HG03457 (cell line): ENCODE measurements around the gene SRGAP2C.
"Not testable (repeated sequence)": the region's sequence is repeated elsewhere in the genome, so short reads cannot be mapped to it uniquely, and the experiment has no call there.

ENCODE experiments used
- ATAC-seq: cut with Tn5 transposase; IDR thresholded peaks from one replicate; pipeline ENCODE4 v1.9.1; 2021; ENCODE audit warnings: moderate number of reproducible peaks; ENCODE audit not compliant: unreplicated experiment

SRGAP2C gene

DNA sequence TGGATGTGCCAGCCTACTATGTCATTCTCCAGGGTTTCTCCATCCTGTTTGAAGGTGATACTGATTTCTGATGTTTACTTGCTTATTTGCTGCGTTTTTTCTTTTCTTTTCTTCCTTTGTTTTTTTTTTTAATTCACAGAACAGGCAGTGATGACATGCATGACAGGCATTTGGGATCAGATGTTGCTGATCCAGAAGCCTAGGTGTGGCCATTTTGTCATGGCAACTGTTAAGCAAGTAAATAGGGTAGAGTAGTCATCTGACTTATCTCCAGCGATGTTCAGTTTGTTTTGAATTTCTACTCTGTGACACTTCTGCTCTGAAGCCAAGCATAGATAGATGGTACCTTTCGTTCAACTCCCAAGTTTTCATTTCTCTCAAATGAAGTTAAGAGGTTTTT, 181.4 kb downstream of the SRGAP2C start:
- not testable (repeated sequence) for ATAC-seq

DNA sequence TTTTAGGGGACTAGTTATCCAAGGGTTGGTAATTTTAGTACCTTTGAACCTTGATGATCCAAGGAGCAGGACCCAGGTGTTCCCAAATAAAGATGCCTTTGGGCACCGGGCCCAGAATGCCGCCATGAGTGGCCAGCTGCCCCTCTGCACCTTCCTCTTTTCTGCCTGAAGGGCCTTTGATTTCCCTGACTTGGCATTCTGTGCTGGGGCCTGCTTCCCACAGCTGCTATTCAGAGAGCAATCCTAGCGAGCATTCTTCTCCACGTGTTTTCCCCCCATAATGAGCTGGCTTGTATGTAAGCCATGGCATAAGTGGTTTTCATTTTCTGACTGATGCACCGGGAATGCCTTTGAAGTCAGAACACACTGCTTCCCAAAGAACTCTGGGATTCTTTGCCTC, 184.1 kb downstream of the SRGAP2C start:
- not testable (repeated sequence) for ATAC-seq

- not testable (repeated sequence) for ATAC-seq
These were observed 185.2 kb downstream of the SRGAP2C start for GRCh38 chr1:121369959-121370358.

DNA sequence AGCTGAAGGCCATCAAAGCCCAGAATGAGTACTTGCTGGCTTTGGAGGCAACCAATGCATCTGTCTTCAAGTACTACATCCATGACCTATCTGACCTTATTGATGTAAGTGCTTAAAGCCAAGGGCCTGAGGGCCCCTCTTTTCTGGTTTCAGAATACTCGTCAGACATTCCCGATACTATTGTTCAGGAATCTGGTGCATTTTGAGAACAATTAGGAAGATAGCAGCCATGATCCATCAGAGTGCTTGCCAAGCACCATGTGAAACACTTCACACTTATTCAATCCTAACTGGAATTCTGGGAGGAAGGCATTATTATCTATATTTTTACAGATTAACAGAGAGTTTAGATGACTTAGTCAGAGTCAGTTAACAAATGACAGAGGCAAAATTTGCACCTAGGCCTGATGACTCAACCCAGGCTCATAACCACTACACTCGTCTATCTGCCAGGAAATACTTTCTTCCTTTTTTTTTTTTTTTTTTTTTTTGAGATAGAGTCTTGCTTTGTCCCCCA, 190.1 kb downstream of the SRGAP2C start:
- not testable (repeated sequence) for ATAC-seq

DNA sequence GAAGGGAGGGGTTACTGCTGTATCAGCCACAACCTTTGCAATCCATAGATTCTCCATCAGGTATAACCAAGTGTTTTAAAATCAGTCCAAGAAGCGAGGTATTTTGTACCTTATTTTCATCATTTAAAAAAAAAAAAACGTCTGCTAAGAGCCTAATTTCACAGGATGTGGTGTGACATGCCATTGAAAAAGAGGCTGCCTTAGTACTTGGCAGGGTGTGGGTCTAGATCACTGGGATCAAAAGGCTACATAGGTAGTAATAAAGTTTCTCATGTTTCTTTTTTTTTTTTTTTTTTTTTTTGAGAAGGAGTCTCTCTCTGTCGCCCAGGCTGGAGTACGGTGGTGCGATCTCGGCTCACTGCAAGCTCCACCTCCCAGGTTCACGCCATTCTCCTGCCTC, 192.2 kb downstream of the SRGAP2C start:
- ATAC-seq = not testable (repeated sequence)

DNA sequence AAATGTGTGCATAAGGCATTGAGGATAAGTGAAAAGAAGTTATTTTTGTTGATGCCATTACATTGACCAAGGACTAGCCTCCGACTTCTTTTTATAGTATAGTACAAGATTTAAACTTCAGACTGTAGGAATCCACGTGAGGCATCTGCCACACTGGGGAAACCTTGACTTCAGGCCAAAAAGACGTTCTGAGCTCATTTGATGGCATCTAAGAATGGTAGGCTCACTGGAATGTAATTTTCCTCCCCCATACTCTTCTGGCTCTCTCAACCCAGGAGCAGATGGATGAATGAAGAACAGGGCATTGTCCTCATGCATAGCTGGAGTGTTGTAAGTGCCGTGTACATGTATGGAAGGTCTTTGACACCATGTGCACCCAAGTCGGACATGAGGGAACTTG, 194.0 kb downstream of the SRGAP2C start:
- not testable (repeated sequence) for ATAC-seq

GRCh38 chr1:121384754-121385153, 200.0 kb downstream of the SRGAP2C start:
- ATAC-seq = not testable (repeated sequence)

DNA sequence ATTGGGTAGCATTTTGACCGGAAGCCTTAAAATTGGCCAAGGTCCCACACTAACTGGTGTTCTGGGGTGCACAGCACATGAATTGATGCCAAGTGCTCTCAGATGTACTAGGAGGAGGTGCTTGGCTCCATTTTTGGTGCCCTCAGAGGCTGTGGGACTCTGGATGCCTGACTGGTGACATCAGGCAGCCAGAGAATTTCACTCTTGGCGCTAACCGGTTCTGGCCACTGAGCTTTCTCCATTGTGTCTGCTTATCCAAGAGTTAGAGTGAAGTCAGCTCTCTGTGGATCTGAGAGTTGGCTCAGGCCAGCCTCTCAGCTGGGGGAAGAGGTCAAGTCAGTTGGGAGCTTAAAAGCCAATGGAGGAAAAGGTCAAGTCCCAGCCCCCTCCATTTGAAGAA, 200.4 kb downstream of the SRGAP2C start:
- ATAC-seq = not testable (repeated sequence)

DNA sequence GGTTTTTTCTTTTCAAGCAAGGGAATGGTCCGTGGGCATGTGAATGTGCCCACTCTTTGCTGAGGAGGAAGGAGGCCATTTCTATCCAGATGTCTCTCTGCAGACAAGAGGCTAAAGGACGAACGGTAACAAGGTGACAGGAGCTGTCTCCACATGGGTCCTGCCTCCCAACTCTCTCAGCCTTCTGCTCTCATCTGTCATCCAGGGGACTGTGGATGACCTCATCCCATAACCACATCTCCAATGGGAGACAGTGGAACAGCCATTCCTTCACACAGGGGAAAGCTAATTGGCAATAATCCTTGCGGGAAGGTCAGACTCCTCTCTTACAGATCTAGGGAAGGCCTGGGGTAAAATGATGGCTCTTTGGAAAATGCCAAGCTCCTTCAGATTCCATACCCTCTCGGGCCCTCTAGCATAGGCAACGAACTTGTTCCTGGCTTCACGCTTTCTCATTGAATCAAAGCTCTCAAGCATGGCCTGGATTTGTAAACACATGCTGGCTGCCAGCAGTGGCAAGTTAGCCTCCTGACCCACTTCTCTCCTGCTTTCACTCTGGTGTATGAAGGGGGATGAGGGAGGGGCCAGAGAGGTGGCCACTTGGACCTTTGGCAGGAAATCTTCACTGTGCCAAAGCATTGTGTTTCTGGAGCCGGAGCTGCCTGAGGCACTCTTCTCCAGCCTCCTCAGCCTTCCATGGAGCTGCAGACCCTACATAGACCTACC, 201.0 kb downstream of the SRGAP2C start:
- not testable (repeated sequence) for ATAC-seq

- not testable (repeated sequence) for ATAC-seq
These were observed 201.7 kb downstream of the SRGAP2C start for GRCh38 chr1:121386319-121386948.

DNA sequence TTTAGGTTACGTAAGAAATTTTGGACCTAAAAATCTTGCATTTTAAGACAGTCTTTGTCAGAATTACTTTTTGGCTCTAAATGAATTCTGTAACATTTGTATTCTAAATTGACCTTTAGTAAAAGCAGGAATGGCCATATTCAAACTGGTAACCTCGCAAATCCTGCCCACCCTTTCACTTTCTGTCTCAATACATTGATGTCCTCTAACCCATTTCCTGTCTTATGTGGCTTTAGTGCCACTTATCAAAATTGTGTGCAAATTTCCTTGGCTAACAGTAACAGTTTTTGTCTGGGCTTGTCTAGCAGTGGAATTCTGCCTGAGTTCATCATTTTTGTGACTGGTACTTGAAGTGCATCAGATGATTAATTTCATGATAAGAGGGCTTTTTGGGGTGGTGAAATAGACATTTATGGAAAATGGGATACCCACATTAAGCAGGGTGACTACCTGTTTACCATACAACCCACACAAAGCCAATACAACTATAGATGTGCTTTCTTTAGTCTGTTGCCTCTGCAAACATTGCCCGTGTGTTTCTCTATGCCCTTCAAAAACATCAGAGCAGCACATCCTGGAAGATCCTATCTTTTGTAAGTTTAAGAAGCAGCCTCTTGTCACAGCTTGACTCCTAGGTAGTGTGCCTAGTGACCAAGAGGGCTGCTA, 205.3 kb downstream of the SRGAP2C start:
- not testable (repeated sequence) for ATAC-seq

DNA sequence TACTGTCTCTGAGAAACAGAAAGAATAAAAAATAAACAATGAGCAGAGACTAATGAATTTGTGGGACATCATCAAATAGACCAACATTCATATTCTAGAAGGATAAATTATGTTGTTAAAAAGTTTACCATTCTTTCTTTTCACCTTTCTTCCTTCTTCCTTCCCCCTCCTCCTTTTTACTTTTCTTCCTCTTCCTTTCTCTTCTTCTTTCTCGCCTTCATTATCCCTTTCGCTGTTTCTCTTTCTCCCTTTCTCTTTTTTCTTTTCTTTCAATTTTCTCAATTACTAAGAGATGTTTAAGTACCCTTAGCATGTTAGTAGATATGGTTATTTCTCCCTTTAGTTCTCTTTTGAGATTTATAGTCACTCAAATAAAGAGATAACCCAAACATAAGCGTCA, 207.4 kb downstream of the SRGAP2C start:
- not testable (repeated sequence) for ATAC-seq

- not testable (repeated sequence) for ATAC-seq
These were observed 211.0 kb downstream of the SRGAP2C start for GRCh38 chr1:121395718-121396201.

DNA sequence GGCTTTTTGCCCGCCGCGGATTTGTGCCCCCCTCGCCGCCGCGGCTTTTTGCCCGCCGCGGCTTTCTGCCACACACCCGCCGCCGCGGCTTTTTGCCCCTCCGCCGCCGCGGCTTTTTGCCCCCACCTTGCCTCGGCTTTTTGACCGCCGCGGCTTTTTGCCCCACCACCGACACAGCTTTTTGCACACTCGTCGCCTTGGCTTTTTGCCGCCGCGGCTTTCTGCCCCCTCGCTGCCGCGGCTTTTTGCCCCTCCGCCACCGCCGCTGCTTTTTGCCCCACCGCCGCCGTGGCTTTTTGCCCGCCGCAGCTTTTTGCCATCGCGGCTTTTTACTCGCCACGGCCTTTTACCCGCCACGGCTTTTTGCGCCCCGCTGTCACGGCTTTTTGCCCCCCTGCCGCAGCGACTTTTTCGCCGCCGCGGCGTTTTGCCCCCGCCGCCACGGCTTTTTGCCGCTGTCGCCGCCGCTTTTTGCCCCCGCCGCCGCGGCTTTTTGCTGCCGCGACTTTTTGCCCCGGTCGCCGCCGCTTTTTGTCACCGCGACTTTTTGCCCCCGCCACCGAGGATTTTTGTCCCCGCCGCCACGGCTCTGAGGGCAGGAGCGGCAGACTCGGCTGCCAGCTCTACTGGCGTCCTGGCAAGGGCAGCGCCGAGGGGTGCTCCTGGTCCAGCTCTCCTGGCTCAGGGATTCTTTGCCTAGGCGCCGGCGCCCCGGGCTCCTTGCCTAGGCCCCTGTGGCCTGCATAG, 211.7 kb downstream of the SRGAP2C start:
- not testable (repeated sequence) for ATAC-seq

GRCh38 chr1:121397101-121397500, 212.3 kb downstream of the SRGAP2C start:
- ATAC-seq = not testable (repeated sequence)

GRCh38 chr1:121399193-121399592, 214.4 kb downstream of the SRGAP2C start:
- not testable (repeated sequence) for ATAC-seq

DNA sequence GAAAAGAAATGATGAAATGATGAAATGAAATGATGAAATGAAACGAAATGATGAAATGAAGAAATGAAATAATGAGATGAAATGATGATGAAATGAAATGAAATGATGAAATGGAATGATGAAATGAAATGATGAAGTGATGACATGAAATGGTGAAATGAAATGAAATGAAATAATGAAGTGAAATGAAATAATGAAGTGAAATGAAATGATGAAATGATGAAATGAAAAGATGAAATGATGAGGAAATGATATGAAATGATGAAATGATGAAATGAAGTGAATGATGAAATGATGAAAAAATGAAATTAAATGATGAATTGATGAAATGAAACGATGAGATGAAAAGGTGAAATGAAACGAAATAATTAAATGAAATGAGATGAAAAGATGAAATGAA, 215.3 kb downstream of the SRGAP2C start:
- not testable (repeated sequence) for ATAC-seq

DNA sequence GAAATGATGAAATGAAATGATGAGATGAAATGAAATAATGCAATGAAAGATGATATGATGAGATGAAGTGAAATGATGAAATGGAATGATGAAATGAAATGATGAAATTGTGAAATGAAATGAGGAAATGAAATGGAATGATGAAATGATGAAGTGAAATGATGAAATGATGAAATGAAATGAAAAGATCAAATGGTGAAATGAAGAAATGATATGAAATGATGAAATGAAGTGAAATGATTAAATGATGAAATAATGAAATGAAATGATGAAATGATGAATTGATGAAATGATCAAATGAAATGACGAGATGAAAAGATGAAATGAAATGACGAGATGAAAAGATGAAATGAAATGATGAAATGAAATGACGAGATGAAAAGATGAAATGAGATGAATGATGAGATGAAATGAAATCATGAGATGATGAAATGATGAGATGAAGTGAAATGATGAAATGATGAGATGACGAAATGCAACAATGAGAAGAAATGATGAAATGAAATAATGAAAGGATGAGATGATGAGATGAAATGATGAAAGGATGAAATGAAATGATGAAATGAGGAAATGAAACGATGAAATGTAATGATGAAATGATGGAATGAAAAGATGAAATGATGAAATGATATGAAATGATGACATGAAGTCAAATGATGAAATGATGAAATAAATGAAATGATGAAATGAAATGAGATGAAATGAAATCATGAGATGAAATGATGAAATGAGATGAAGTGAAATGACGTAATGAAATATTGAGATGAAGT, 216.0 kb downstream of the SRGAP2C start:
- ATAC-seq = not testable (repeated sequence)

GRCh38 chr1:121401375-121401955, 216.7 kb downstream of the SRGAP2C start:
- ATAC-seq = not testable (repeated sequence)

- ATAC-seq = not testable (repeated sequence)
These were observed 218.5 kb downstream of the SRGAP2C start for GRCh38 chr1:121403254-121403653.
